Stomach (tissue), 4 donors: ENCODE measurements around the gene FAM131A.

Experiments used
- CTCF ChIP-seq, 7 experiments: fragments of 450-650 bp in 4 of 7; fragments of 200-600 bp in 3 of 7; sonication (generic) in 3 of 7; IDR thresholded peaks; one replicate each; pipeline ENCODE4 v1.5.1; 2016 to 2019; ENCODE audit warnings: antibody characterized with exemption in 7 of 7, control low read depth in 2 of 7, mild to moderate bottlenecking in 1 of 7
- EP300 ChIP-seq: sonication (generic); formaldehyde crosslinking; IDR thresholded peaks from one replicate; pipeline ENCODE4 v1.6.1; 2017; ENCODE audit warnings: antibody characterized with exemption
- POLR2AphosphoS5 ChIP-seq, 3 donors: sonication (generic); formaldehyde crosslinking; IDR thresholded peaks; one replicate each; pipeline ENCODE4 v1.6.1; 2016; ENCODE audit warnings: antibody characterized with exemption in 3 of 3

GRCh38 chr3:184360070-184360928, 22.9 kb downstream of the FAM131A start:
- TF ChIP-seq CTCF (IDR thresholded peaks at IDR 0.05) (no peak), POLR2AphosphoS5 (IDR thresholded peaks at IDR 0.05) (no peak), EP300 (no peak)
